NCI-H446 (cell line): Measurements from ENCODE around the gene FHIT.
A peak's percentile ranks its signal among the peaks of the same experiment; 100 is the strongest.
"Not testable (repeated sequence)": the region's sequence is repeated elsewhere in the genome, so short reads cannot be mapped to it uniquely, and the experiment has no call there.

Experiments used
- DNase-seq, 2 experiments: peaks; one replicate each; lab custom pipeline; 2025; lab: John Stamatoyannopoulos, UW

The FHIT gene

DNA sequence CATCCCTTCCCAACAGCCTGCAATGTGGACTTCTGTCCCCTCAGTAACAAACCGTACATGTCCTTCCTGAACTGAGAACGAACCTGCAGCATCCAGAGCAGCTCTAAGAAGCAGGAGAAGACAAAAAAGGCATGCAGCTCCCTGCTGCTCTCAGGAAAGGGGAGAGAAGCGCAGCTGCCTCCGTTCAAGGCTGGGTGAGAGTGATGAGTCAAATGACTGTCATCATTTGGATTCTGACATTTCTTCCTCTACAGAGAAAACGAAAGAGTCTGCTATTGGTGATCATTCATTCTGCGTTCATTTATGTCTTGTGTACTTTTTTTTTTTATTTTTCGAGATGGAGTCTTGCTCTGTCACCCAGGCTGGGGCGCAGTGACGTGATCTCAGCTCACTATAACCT, 677.8 kb downstream of the FHIT start:
- DNase-seq = no peak

DNA sequence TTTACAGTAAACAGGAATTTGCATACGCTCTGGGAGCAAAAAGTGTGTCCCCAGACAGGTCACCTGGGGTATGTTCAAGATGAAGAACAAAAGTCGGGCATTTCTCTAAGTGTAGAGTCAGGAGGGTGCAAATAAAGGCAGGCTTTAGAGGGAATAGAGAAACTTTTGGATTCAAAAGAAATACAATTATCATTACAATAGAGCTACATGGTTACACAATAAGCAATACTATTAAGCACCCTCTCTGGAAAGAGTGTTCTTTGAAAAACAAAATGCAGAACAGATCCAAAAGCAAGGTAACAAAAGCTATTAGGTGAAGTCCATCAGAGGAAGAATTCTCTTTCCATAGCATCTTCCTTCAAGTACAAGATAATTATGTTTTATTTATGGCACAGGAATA, 679.7 kb downstream of the FHIT start:
- no peak for DNase-seq

DNA sequence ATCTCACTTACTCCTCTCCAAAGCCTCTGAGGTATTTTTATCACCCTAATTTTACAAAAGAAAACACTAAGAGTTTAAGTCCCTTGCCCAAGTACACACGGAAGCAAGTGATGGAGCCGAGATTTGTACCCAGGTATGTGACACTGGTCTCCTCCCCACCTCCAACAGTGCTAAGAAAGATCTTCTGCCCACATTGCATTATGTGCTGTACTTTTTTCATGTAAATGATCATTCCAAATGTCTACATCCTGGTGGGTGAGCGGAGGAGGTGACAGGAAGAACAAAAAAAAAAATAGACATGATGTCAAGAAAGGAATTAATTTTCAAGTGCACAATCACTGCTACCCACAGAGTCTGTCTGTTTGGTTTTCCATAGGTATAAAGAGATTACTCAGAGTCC, 694.1 kb downstream of the FHIT start:
- no peak for DNase-seq

DNA sequence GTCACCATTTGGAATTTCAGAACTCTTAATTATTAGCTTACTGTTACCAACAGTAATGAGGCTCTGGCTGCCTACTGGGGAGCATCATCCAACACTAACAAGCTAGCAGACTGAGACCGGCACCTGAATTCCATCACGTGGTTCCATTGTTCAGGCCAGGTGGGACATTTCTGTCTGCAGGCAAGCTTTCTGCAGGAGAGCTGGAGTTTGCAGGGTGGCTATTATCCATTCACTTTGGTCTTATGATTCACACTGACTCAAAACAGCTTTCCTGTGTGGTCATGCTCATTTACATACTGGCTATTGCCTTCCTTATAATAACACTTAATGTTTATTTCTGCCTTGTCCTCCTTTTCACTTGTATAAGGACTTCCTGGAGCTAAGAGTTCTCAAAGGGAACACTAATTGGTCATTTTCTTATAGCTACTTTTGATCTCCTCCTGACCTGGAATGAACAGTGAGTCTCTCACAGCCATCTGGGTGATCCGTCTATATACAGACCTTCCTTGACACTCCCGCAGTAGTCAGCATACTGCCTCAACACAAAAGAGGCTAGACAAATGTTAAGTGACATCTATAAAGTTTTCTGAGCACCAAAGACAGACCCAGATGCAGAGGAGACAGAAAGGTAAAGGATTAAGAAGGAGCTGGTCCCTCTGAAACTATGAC, 695.4 kb downstream of the FHIT start:
- no peak for DNase-seq

DNA sequence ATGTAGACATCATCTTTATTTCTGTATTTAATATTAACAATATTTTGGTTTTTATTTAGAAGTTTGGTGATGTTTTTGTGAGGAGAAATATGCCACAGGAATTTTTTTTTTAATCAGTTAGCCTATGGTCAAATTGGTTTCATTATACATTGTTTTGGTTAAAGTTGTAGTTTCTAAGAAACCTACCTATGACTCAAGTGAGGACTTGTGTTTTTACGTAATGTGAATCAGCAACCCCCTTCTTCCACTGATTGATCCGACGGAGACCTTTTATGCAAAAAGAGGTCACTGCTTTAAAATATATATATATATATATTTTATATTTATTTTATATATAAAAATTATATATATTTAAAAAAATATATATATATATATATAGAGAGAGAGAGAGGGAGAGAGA, 698.1 kb downstream of the FHIT start:
- no peak for DNase-seq

DNA sequence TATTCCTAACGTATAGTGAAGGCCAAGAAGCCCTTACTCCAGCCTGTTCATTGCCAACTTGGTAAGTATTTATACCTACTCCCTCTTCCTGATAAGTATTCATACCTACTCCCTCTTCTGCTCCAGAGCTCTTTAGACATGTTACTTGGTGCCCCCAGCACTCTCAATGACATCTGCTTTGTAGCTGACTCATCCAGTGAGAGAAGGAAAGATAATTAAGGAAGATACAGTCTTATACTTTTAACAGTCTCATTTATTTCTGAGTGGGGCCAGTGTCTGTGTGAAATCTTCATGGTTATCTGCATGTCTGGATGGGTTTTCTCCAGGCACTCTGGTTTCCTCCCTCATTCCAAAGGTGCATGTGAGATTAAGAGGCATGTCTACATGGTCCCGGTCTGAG, 698.7 kb downstream of the FHIT start:
- peak in 1 of 2 experiments; percentile 2 for DNase-seq

DNA sequence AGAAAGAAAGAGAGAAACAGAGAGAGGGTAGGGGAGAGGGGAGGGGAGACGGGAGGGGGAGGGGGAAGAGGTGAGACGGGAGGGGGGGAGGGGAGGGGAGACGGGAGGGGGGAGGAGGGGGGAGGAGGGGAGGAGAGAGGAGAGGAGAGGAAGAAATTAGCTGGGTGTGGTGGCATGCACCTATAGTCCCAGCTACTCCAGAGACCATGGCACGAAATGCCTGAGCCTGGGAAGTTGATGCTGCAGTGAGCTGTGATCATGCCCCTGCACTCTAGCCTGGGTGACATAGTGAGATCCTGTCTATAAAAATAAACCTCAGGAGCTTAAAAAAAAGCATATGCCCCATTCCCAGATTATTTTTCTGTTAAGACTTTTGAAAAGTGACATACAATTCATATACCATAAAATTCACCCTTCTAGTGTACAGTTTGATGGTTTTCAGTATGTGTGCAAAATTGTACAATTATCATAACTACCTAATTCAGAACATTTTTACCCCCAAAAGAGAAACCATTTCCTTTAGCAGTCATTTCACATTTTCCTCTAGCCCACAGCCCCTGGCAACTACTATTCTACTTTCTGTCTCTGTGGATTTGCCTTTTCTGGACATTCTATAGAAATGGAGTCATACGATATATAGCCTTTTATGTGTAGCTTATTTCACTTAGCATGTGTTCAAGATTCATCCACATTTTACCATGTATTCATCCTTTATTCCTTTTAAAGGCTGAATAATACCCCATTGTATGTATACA, 699.6 kb downstream of the FHIT start:
- no peak for DNase-seq

DNA sequence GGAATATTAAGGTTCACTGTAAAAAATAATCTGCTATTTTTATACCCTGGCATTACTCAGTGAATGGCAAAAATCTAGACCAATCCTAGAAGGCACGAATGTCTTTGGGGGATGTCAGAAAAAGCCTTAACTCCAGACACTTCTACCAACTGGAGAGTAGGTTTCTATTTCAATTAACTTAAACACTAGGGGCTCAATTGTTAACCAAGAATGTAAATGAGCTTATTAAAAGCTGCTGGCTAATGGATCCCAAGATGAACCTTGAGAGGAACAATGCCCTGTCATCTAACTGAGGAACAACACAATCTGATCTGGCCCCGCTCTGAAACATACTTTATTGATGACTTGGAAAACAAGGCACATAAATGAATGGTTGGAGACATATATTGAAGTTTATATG, 701.4 kb downstream of the FHIT start:
- no peak for DNase-seq

DNA sequence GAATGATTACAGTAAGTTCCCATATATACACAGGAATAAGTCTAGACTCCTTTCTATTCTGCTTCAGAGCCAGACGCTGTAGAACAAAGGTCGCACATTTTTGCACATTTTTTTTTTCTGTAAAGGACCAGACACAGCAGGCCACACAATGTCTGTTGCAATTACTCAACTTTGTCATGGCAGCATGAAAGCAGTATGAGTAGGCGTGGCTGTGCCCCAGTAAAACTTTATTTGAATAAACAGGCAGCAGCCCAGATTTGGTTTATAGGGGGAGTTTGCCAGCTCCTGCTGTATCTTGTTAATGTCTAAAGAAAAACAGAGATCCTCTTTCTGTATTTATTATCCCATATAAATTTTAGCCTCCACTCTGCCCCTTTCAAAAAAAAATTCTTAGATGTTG, 708.3 kb downstream of the FHIT start:
- no peak for DNase-seq

DNA sequence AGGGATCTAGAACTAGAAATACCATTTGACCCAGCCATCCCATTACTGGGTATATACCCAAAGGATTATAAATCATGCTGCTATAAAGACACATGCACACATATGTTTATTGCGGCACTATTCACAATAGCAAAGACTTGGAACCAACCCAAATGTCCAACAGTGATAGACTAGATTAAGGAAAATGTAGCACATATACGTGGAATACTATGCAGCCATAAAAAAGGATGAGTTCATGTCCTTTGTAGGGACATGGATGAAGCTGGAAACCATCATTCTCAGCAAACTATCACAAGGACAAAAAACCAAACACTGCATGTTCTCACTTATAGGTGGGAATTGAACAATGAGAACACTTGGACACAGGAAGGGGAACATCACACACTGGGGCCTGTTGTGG, 711.9 kb downstream of the FHIT start:
- not testable (repeated sequence) for DNase-seq

DNA sequence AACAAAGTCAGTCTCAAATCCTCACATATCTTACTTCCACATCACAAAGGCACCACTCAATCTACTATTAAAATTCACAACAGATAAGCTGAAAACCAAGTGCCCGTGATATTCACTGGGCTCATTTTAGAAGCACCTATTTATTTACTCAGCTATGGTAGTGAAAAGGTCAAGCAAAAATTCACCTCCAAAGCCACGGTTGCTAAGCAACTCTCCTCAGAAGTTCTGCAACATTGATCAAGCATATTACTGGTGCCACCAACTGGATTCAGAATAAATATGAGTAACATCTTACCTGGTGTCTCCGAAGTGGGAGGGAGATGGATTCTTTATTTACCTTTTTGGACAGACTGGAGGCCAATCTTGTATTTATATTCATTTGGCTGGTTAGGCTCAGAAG, 714.8 kb downstream of the FHIT start:
- no peak for DNase-seq

DNA sequence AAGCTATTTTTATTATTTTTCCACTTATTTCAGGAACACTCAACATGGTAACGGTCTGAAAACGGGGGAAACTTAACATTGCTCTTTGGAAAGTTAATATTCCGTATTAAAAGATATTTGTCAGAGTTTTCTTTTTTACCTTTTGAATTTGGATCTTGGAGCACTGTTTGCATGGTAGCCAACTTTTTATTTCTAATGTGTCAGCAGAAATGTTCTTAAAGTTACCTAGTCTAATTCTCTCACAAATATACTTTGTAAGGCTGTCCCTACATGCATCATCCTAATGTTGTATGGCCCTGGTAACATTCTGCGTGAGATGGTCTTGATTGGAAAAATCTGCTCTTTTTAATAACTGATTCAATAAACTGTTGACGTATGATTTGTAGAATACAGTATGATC, 719.5 kb downstream of the FHIT start:
- no peak for DNase-seq

DNA sequence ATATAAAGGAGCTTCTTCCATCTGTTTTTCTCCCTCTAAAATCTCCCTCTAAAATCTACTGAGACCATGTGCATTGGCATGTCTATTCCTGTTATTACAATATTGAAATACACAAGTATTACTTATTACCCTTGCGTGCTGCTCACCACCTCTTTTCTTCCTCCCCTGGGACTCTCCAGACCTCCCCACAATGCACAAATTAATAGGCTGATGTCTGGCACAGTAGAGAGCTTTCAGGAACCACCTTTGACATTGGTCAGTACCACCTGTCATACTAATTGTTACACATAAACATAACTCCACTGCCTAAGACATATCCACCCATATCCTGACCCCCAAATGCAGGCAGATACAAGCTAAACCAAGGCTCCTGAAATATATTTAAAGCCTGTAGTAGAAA, 722.6 kb downstream of the FHIT start:
- DNase-seq = no peak

DNA sequence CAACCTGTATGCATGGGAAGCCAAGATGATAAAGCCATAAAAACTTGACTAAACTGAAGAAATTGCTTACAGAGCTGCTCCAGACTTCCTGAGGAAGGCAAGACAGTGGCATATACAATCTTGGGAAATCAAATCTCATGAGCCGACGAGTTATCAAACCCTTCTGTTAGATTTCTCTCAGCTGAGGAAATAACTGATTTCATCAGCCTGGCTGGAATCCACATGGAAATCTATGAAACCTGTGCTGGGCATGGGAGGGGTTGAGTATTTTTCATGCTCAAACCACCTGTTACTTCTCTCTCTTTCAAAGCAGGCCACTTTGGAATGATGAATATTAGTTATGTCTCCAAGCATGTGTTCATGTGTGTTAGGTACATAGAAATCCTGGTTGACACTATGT, 727.7 kb downstream of the FHIT start:
- no peak for DNase-seq

DNA sequence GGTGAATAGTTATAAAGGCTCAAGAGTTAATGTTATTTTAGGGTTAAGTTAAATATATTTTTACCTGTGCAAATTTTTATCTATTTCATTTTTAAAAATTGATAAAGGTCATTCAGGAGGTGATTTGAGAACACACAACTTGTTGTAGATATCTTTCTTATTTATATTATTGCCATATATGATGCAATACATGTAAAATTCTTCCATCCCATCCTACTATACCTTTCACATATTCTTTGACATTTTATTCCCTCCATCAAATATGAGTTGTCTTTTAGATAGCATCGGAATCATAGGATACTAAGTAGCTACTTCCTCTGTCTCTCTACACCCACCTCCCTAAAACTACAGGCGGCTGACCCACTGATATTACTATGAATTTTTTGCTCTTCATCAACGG, 734.1 kb downstream of the FHIT start:
- DNase-seq = no peak

DNA sequence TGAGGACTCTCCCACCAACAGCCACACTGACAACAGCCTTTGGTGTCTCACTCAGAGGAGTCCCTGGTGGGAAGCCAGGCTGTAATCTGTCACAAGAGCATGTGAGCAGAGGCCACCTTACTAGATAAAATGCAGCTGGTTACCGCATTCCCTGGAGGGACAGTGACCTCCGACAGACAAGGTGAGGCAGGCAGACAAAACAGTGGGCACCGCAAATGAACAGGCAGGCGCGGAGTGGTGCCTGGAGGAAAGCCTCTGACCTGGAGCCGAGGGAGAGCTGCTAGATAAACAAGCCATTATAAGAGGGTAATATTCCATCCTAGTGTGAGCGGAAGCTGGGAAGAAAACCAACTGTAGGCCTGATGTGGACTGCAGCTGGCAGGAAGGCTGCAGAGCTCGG, 736.4 kb downstream of the FHIT start:
- DNase-seq = no peak

DNA sequence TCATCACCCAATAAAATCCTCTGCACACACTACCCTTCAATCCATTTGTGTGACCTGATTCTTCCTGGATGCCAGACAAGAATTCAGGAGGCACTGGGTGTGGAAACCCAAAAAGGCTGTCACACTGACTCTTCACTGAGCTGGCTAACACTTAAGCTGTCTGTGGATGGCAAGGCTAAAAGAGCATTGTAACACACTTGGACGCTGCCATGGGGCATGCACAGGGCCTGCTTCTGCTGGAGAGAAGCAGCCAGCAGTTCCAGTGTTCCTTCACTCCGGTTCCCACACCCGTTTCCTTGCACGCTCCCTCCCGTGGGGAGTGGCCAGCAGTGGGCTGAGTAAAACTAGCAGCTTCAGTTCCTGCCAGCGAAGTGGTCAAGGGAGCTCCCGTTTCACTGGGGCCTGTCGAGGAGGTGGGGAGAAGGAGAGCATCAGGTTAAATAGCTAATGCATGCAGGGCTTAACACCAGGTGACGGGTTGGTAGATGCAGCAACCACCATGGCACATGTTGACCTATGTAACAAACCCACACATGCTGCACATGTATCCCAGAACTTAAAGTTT, 737.1 kb downstream of the FHIT start:
- DNase-seq = no peak

DNA sequence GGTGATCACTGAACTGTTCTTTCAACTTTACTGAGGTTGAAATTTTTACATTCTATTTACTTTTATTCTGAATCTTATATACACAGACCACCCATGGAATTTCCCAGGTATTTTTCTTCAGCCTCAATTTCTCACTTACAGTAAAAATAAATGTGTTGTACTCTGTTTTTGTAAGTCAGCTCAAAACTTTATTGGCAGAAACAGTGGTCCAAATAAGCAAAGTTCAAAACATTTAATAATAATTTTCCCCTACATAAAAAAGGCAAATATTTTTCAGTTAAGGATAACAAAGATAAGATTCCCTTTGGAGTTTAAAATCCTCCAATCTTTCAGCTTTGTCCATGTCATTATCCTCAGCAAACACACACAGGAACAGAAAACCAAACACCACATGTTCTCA, 738.0 kb downstream of the FHIT start:
- no peak for DNase-seq

DNA sequence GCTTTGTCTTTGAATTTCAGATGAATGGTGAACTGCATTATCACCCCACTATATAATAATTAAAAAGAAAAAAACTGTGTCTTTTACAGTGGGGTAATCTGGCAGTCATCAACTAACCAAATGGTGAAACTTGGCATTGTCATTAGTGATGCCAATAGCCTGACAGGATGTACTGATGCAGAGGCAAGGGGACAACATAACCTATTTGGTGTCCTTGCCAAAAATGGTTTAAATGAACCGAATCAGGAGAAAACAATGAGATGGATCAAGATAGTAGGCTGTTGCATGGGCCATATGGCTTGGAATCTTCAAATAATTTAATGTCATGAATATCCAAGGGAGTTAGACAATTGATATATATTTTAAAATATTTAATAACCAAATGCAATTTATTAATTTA, 738.7 kb downstream of the FHIT start:
- DNase-seq = peak in 1 of 2 experiments; percentile 50

DNA sequence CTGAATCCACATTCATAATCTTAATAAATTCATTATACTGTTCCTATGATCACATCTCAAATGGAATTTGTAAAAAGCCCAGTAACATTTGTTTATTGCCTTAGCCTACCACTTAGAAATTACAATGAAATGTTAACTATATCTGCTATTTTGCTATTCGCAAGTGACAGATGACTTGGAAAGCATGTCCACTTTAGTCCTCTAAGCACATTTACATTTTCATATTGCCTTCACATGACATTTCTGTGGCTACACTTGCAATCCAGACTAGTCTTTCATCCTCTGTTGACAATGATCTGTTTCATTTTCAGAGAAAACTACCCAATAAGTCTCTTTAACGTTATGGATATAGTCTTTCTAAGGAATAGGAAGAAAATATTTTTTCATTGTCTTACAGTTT, 741.8 kb downstream of the FHIT start:
- no peak for DNase-seq

DNA sequence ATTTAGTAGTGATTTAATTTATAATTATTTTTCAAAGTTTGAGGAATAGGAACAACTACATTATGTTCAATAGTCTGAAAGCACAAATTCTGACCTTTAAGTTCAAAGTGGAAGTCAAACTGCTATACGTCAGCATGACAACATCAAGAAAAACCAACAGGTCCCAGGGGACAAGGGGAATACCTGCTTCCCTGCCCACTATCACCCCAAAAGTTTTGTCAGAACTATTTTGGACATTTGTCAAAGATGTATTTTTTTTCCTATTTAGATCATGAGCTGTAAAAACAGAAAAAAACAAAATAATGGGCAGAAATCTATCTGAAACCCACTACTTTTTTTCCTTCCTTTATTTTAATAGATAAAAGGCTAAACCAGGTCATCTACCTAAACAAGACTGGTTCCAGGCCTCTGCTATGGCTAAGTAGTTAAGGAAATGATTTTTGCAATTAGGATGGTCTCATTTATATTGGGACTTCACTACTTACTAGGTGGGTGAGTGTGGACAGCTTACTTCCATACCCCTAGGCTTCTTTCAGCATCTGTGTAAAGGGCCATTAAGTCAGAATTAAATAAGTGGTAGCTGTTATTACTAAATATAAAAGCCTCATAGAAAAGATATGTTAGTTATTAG, 746.3 kb downstream of the FHIT start:
- no peak for DNase-seq

DNA sequence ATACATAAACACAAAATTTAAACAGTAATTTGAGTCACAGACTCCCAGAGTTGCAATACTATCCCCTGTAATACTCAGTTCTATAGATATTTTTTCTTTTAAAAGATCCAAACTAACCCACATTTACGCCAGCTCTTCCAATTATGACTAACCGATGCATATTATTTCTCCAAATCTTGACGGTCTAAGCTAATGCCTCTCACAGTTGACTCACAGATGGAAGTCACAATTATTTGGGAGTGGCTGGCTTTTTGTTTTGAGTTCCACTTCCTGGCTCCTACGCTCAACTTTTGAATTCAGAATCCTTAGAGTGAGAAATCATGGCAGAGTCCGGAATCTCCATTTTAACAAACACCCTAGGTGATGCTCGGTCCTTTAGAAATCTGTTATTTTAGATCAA, 749.9 kb downstream of the FHIT start:
- DNase-seq = no peak

DNA sequence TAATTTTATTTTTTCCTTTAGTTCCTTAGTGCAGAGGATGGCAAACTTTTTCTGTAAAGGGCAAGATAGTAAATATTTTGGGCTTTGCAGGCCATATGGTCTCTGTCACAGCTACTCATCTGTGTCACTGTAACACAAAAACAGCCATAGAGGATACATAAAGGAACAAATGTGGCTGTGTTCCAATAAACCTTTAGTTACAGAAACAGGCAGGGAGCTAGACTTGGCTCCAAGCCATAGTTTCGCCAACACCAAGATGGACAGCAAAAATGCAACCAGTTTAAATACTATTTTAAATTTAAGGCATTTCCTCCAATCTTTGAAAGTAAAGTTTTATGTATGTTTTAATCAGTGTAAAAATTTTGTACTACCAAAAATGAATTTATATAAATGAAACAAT, 753.4 kb downstream of the FHIT start:
- DNase-seq = peak in 1 of 2 experiments; percentile 44
